Myometrial cell (primary cell): Measurements from ENCODE around the gene RNF149. TPM values are rescaled to one million over a fixed set of nuclear protein-coding genes. Genes with fewer than 3 reads are reported as not detected.

ENCODE experiments used
- total RNA-seq: library from RNA; depleted of rRNA; stranded (reverse); fragments of >200 nt; gene quantifications from 2 replicates; pipeline ENCODE4 v1.2.3, GENCODE V29; 2015

RNF149 gene, protein sequence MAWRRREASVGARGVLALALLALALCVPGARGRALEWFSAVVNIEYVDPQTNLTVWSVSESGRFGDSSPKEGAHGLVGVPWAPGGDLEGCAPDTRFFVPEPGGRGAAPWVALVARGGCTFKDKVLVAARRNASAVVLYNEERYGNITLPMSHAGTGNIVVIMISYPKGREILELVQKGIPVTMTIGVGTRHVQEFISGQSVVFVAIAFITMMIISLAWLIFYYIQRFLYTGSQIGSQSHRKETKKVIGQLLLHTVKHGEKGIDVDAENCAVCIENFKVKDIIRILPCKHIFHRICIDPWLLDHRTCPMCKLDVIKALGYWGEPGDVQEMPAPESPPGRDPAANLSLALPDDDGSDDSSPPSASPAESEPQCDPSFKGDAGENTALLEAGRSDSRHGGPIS
- 34.0 and 34.9 TPM in 2 replicates for total RNA-seq

DNA sequence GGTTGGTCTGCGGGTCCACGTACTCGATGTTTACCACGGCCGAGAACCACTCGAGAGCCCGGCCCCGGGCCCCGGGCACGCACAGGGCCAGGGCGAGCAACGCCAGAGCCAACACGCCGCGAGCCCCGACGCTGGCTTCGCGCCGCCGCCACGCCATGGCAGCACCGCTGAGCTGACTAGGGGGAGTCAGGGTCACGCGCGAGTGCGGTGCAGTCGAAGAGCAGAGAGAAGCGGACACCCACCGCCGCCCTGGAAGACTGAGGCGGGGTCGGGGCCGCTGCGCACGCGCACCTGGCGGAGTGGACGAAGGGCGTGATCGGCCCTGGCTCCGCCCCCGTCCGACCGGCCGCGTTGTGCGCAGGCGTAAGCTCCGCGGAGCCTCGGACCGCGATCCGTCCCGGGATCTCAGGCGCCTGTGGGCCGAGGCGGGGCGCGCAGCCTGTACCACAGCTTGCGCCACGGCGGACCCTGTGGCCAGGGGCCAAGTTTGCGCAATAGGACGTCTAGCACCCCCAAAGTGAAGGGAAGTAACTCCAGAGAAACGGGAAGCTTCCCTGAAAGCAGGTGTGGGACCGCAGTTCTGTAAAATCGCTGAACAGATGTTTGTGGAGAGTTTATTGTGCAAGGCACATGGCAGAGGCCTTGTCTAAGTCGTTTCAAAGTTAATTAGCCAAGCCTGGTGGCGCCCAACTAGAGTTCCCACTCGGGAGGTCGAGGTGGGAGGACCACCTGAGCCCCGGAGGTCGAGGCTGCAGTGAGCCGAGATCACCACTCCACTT, at the start of gene RNF149:
Gene RNF149 (minus strand): TSS at position 270 of the 779 bp plus-strand sequence. CDS start 113 bp downstream, at position 157.

GRCh38 chr2:101252408-101253012, 56.0 kb downstream of the RNF149 start, which contains the start of gene CNOT11:
CNOT11 (plus strand) TSS chr2:101252886; CDS start chr2:101252965, 79 bp downstream.

Other genes starting within 250 kb of the RNF149 start
- gene TBC1D8, start 157.3 kb downstream of the RNF149 start, total RNA-seq: 7.5 and 11.3 TPM in 2 replicates
- gene CNOT11, start 55.8 kb downstream of the RNF149 start, total RNA-seq: 39.5 and 52.1 TPM in 2 replicates
- gene CREG2, start 78.8 kb upstream of the RNF149 start, total RNA-seq: 0.18 and 0.58 TPM in 2 replicates
- gene RFX8, start 166.4 kb upstream of the RNF149 start, total RNA-seq: 1.8 and 3.7 TPM in 2 replicates